Stimulated activated CD4-positive, alpha-beta T cell treated with anti-CD3 and anti-CD28 coated beads, Interleukin-2, amount 100 ng/mL, for 24 hours (primary cell): ENCODE results near the gene RHD.
"Not testable (repeated sequence)": the region's sequence is repeated elsewhere in the genome, so short reads cannot be mapped to it uniquely, and the experiment has no call there.

Experiments
- DNase-seq, 2 donors: peaks; one replicate each; pipeline ENCODE4 v3.0.0-alpha.2; 2020

Gene RHD

GRCh38 chr1:25360596-25361581 lies 88.6 kb downstream of the RHD start:
- DNase-seq = no peak

GRCh38 chr1:25361901-25362300 lies 89.6 kb downstream of the RHD start:
- DNase-seq = no peak

DNA sequence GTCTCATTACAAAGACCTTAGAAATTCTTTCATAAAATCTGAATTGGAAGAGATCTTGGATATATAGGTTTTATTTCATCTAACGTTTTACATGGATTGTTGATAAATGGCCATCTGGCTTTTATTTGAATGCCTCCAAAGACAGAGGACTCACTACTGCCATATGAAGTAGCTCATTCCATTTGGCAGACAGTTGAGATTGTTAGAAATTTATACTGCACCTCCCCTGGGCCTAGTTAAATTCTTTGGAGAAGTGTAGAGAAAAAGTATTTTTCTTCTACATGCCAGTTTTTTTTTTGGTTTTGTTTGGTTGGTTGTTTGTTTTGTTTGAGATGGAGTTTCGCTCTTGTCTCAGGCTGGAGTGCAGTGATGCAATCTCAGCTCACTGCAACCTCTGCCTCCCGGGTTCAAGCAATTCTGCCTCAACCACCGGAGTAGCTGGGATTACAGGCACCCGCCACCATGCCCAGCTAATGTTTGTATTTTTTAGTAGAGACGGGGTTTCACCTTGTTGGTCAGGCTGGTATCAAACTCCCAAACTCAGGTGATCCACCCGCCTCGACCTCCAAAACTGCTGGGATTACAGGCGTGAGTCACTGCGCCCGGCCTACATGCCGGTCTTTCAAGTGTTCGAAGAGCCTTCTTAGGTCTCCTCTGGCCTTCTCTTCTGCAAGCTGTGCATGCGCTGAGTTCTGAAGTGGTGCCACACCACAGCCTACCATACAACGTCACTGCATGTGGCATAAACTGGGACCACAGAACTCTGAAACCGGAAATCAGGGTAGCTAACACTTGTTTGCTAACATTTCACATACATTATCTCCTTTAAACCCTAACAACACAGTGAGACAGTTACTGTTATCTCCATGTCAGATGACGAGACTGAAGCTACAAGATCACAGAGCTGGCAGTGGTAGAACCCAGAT lies 90.6 kb downstream of the RHD start:
- not testable (repeated sequence) for DNase-seq

DNA sequence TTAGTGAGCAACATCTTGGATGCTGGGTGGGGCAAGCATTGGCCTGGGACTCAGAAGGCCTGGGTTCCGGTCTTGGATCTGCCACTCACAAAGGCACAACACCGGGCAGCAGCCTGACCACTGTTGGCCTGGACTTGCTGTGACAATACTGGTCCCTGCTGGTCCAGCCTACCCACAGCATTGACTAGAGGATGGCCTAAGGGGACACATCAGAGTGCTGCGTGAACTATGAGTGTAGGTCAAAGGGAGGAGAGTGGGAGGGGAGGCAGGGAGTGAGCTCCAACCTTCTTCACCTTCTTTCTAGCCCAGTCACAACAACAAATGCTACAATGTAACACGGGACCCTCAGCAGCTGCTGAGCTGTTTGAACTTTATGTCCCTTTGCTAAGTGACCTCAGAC lies 96.9 kb downstream of the RHD start:
- no peak for DNase-seq

- DNase-seq = not testable (repeated sequence)
These were observed 97.5 kb downstream of the RHD start for GRCh38 chr1:25369691-25370271.

DNA sequence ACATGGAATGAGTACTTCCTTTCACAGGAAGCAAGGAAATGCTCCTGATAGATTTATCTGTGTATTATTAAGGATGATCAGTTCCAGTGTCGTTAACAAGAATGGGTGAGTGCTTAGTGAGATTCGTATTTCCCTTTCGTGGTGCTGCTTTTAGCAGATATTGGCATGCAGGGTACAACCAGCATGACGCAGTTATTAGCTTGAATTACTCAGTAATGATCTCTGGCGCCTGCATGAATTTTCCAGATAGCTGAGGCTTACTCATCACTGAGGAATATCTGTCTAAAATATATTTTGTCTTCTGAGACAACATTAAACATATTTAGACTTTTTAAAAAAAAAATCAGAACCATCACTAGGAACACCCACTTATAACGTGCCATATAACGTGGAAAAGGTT lies 99.4 kb downstream of the RHD start:
- DNase-seq = not testable (repeated sequence)

DNA sequence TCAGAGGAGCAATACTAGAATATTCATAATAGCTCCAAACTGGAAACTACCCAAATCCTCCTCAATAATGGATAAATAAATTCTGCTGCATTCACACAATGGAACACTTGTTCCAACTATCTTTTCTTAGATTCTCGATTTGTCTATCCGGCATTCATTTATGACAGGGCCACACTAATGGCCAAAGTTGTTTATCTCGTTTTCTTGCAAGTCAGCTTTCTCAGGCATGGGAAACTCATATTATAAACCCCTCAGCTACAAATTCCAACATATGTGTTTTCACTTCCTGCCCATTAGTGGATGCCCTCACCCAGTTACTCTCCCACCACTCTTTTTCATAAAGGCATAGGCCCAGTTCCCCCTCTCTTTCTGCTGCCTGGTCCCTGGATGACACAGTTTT lies 106.1 kb downstream of the RHD start:
- DNase-seq = not testable (repeated sequence)
